ENCODE results near the gene APOL1.

GRCh38 chr22:36298118-36298517 is 45.2 kb downstream of the APOL1 start:
- no peak; the same call in 1 of the 2 replicates for TF ChIP-seq POLR2A (IDR thresholded peaks at IDR 0.05; ENCODE audit: low read depth, low read length)
- no peak for TF ChIP-seq BHLHE40 (IDR thresholded peaks at IDR 0.05; ENCODE audit: low read depth, low read length)
- TF ChIP-seq SMC3 (IDR thresholded peaks at IDR 0.05; ENCODE audit: low read depth, low read length) = no peak
- no peak for TF ChIP-seq MAFK (IDR thresholded peaks at IDR 0.05; ENCODE audit: low read depth, low read length)
- no peak for TF ChIP-seq MAZ (IDR thresholded peaks at IDR 0.05; ENCODE audit: borderline replicate concordance, low read depth, low read length)
- no peak for TF ChIP-seq MXI1 (IDR thresholded peaks at IDR 0.05; ENCODE audit: borderline replicate concordance, low read depth, low read length)
- no peak for TF ChIP-seq CTCF (conservative IDR thresholded peaks at IDR 0.05; ENCODE audit: low read depth, low read length)
- TF ChIP-seq CHD1 (IDR thresholded peaks at IDR 0.05; ENCODE audit: low read depth, low read length) = no peak

Data from IMR-90 (cell line).